Parathyroid adenoma (tissue), 2 donors: Measurements from ENCODE around the gene TRAPPC14.

Source experiments
- H2AFZ ChIP-seq: fragments of 300-600 bp; sonication (generic); one replicate; pipeline ENCODE4 v1.7.0; 2017; ENCODE audit warnings: antibody characterized with exemption, mild to moderate bottlenecking
- H3K27ac ChIP-seq: fragments of 300-600 bp; sonication (generic); one replicate; pipeline ENCODE4 v1.7.0; 2017
- H3K27me3 ChIP-seq: fragments of 300-600 bp; sonication (generic); one replicate; pipeline ENCODE4 v1.7.0; 2017; ENCODE audit warnings: low read length; ENCODE audit not compliant: control insufficient read depth, insufficient read depth
- H3K36me3 ChIP-seq: fragments of 300-600 bp; sonication (generic); one replicate; pipeline ENCODE4 v1.7.0; 2017; ENCODE audit warnings: low read length; ENCODE audit not compliant: control insufficient read depth, insufficient read depth
- H3K4me1 ChIP-seq: fragments of 300-600 bp; sonication (generic); one replicate; pipeline ENCODE4 v1.7.0; 2017; ENCODE audit warnings: control low read depth
- H3K4me2 ChIP-seq: fragments of 300-600 bp; sonication (generic); one replicate; pipeline ENCODE4 v1.7.0; 2017; ENCODE audit warnings: low read length
- H3K4me3 ChIP-seq: fragments of 300-600 bp; sonication (generic); one replicate; pipeline ENCODE4 v1.7.0; 2017; ENCODE audit warnings: low read depth, low read length
- H3K79me2 ChIP-seq: fragments of 300-600 bp; sonication (generic); one replicate; pipeline ENCODE4 v1.7.0; 2017; ENCODE audit warnings: control low read depth
- H3K9ac ChIP-seq: fragments of 300-600 bp; sonication (generic); one replicate; pipeline ENCODE4 v1.7.0; 2017; ENCODE audit warnings: mild to moderate bottlenecking
- H3K9me3 ChIP-seq: fragments of 300-600 bp; sonication (generic); one replicate; pipeline ENCODE4 v1.7.0; 2017; ENCODE audit warnings: low read length; ENCODE audit not compliant: control insufficient read depth
- TF ChIP-seq, protein P1 (sequence below): fragments of 300-600 bp; sonication (generic); IDR thresholded peaks from one replicate; pipeline ENCODE4 v1.7.0; 2017; ENCODE audit warnings: antibody characterized with exemption, mild to moderate bottlenecking
- donor health status: primary hyperparathyroidism.

Gene TRAPPC14

DNA sequence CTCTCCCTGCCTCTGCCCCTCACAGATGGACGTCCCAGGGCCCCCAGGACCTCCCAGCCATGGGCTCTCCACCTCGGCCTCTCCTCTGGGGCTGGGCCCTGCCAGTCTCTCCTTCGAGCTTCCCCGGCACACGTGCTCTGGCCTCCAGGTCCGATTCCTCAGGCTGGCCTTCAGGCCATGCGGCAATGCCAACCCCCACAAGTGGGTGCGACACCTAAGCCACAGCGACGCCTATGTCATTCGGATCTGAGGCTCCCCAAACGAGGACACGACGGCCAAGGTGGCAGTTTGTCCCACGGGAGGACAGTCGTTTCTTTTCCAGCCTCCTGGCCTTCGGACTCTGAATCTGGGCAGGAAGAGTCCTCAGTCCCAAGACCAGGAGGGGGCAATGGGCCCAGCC, 51.9 kb downstream of the TRAPPC14 start:
- H3K36me3 ChIP-seq = no peaks in the 10 kb centered on the region
- no peak overlapping the region for H3K4me2 ChIP-seq
- no peaks in the 10 kb centered on the region for H3K27me3 ChIP-seq
- no peaks in the 10 kb centered on the region for H3K4me1 ChIP-seq
- no peak overlapping the region for H3K4me3 ChIP-seq
- no peak overlapping the region for H2AFZ ChIP-seq
- H3K9me3 ChIP-seq = no peaks in the 10 kb centered on the region
- TF ChIP-seq, protein P1, sequence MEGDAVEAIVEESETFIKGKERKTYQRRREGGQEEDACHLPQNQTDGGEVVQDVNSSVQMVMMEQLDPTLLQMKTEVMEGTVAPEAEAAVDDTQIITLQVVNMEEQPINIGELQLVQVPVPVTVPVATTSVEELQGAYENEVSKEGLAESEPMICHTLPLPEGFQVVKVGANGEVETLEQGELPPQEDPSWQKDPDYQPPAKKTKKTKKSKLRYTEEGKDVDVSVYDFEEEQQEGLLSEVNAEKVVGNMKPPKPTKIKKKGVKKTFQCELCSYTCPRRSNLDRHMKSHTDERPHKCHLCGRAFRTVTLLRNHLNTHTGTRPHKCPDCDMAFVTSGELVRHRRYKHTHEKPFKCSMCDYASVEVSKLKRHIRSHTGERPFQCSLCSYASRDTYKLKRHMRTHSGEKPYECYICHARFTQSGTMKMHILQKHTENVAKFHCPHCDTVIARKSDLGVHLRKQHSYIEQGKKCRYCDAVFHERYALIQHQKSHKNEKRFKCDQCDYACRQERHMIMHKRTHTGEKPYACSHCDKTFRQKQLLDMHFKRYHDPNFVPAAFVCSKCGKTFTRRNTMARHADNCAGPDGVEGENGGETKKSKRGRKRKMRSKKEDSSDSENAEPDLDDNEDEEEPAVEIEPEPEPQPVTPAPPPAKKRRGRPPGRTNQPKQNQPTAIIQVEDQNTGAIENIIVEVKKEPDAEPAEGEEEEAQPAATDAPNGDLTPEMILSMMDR = no peak
- H3K9ac ChIP-seq = no peak overlapping the region
- no peak overlapping the region for H3K27ac ChIP-seq
- H3K79me2 ChIP-seq = no peaks in the 10 kb centered on the region

DNA sequence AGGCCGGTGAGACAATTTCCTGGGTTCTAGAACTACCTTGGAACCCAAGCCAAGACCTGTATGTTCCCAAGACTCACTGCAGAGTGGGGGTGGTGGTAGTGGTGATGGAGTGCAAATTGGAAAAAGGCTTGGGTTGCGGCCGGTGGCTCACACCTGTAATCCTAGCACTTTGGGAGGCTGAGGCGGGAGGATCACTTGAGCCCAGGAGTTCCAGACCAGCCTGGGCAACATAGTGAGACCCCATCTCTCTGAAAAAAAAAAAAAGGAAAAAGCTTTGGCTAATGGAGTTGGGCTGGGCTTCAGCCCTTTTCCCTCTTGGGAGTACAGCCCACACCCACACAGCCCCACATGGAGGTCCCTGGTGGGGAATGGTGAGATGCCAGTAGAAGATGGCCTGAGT, 53.0 kb downstream of the TRAPPC14 start:
- H3K4me2 ChIP-seq = no peak overlapping the region
- no peak overlapping the region for H3K4me3 ChIP-seq
- no peak overlapping the region for H3K27ac ChIP-seq
- no peak overlapping the region for H3K9ac ChIP-seq
- no peaks in the 10 kb centered on the region for H3K27me3 ChIP-seq
- H2AFZ ChIP-seq = no peak overlapping the region
- H3K36me3 ChIP-seq = no peaks in the 10 kb centered on the region
- TF ChIP-seq, protein P1 = no peak
- H3K9me3 ChIP-seq = no peaks in the 10 kb centered on the region
- H3K79me2 ChIP-seq = no peaks in the 10 kb centered on the region
- H3K4me1 ChIP-seq = no peaks in the 10 kb centered on the region
